Inferior parietal cortex (tissue), 1 donor: ENCODE measurements around the gene ATAD2B.
"Not testable (repeated sequence)": the region's sequence is repeated elsewhere in the genome, so short reads cannot be mapped to it uniquely, and the experiment has no call there.

ENCODE experiments used
- DNase-seq: peaks from one replicate; pipeline ENCODE4 v3.0.0-alpha.2; 2016; ENCODE audit errors: extremely low spot score

Gene ATAD2B

GRCh38 chr2:23745726-23746105, 181.2 kb downstream of the ATAD2B start:
- DNase-seq, result no peak

GRCh38 chr2:23745068-23745725, 181.7 kb downstream of the ATAD2B start:
- no peak for DNase-seq

- DNase-seq, result not testable (repeated sequence)
Observed at GRCh38 chr2:23736783-23737182, 190.1 kb downstream of the ATAD2B start.

GRCh38 chr2:23734416-23734815, 192.5 kb downstream of the ATAD2B start:
- no peak for DNase-seq

GRCh38 chr2:23723029-23723428, 203.9 kb downstream of the ATAD2B start:
- DNase-seq, result not testable (repeated sequence)

- no peak for DNase-seq
Observed at GRCh38 chr2:23722255-23722654, 204.7 kb downstream of the ATAD2B start.

- no peak for DNase-seq
Observed at GRCh38 chr2:23721454-23721826, 205.5 kb downstream of the ATAD2B start.

- no peak for DNase-seq
Observed at GRCh38 chr2:23720705-23721453, 206.0 kb downstream of the ATAD2B start.

GRCh38 chr2:23719716-23720115, 207.2 kb downstream of the ATAD2B start:
- no peak for DNase-seq

- no peak for DNase-seq
Observed at GRCh38 chr2:23718931-23719700, 207.8 kb downstream of the ATAD2B start.

- DNase-seq, result no peak
Observed at GRCh38 chr2:23713351-23713750, 213.6 kb downstream of the ATAD2B start.

GRCh38 chr2:23712756-23713151, 214.2 kb downstream of the ATAD2B start:
- DNase-seq, result no peak

GRCh38 chr2:23711979-23712755, 214.8 kb downstream of the ATAD2B start:
- DNase-seq, result no peak

- no peak for DNase-seq
Observed at GRCh38 chr2:23709311-23709710, 217.6 kb downstream of the ATAD2B start.

GRCh38 chr2:23708771-23709170, 218.2 kb downstream of the ATAD2B start:
- DNase-seq, result no peak

- no peak for DNase-seq
Observed at GRCh38 chr2:23707096-23707495, 219.8 kb downstream of the ATAD2B start.

- no peak for DNase-seq
Observed at GRCh38 chr2:23706613-23707078, 220.3 kb downstream of the ATAD2B start.

- DNase-seq, result no peak
Observed at GRCh38 chr2:23705771-23706612, 220.9 kb downstream of the ATAD2B start.

- no peak for DNase-seq
Observed at GRCh38 chr2:23703583-23704385, 223.1 kb downstream of the ATAD2B start.

GRCh38 chr2:23703037-23703582, 223.8 kb downstream of the ATAD2B start:
- no peak for DNase-seq
